HepG2 (cell line): Measurements from ENCODE around the gene SNIP1. TPM values are rescaled to one million over a fixed set of nuclear protein-coding genes. Genes with fewer than 3 reads are reported as not detected.

Experiments used
- ATAC-seq: fragments of 200-7000 bp; cut with Tn5 transposase; 3 replicates; pipeline ENCODE4 v1.9.1; 2020; ENCODE audit warnings: mild to moderate bottlenecking, moderate library complexity
- BruUV-seq: library from RNA; stranded (reverse); fragments of 400-500 nt; replicated peaks from 2 replicates; lab custom pipeline; 2021; lab: Mats Ljungman, UMichigan
- CTCF ChIA-PET: fragments of 300-600 bp; formaldehyde crosslinking; extraction: SDS; loops from one replicate; lab custom pipeline; 2021; ENCODE audit warnings: low total read pairs, inconsistent platforms, low intra/inter-chr PET ratio; lab: Yijun Ruan, JAX
- POLR2A ChIA-PET: fragments of 350-600 bp; sonication (Branson Sonifier 250); formaldehyde crosslinking; loops from one replicate; lab custom pipeline; 2020; ENCODE audit warnings: antibody characterized with exemption, inconsistent platforms; lab: Yijun Ruan, JAX
- DNase-seq: peaks from one replicate; pipeline ENCODE4 v3.0.0-alpha.2; 2015; ENCODE audit warnings: low spot score
- FAIRE-seq: peaks from 3 replicates; lab custom pipeline; 2011; peaks lifted over from hg19 to GRCh38; lab: Jason Lieb, UNC
- H2AFZ ChIP-seq: one replicate; pipeline ENCODE4 v1.6.1; 2011; ENCODE audit warnings: low read length, inconsistent platforms
- H3K27ac ChIP-seq: fragments of 300-600 bp; 3 replicates; pipeline ENCODE4 v1.8.0; 2011; ENCODE audit warnings: mixed run types, mild to moderate bottlenecking, mixed read lengths, low read length, inconsistent platforms; ENCODE audit not compliant: insufficient read depth; ENCODE audit errors: extremely low read length
- H3K27me3 ChIP-seq, 2 experiments: fragments of 200-600 bp in 1 of 2; 2 replicates in 1 of 2; 3 replicates in 1 of 2; pipeline versions ENCODE4 v1.6.0 to v1.8.0; 2011; ENCODE audit warnings: low read length in 2 of 2, mild to moderate bottlenecking in 2 of 2, moderate library complexity in 2 of 2, inconsistent platforms in 1 of 2; ENCODE audit not compliant: insufficient read depth in 2 of 2, control insufficient read depth in 1 of 2
- H3K36me3 ChIP-seq, 2 experiments: fragments of 200-600 bp in 1 of 2; replicated peaks in 1 of 2; 2 replicates in 1 of 2; 3 replicates in 1 of 2; pipeline versions ENCODE4 v1.5.1 to v1.8.0; 2011; ENCODE audit warnings: low read length in 2 of 2, inconsistent platforms in 1 of 2; ENCODE audit not compliant: insufficient read depth in 2 of 2, control insufficient read depth in 1 of 2
- H3K4me1 ChIP-seq: 2 replicates; pipeline ENCODE4 v1.5.1; 2012; ENCODE audit warnings: low read length, inconsistent platforms; ENCODE audit not compliant: insufficient read depth
- H3K4me2 ChIP-seq: 2 replicates; pipeline ENCODE4 v1.6.0; 2011; ENCODE audit warnings: low read depth, low read length, inconsistent platforms
- H3K4me3 ChIP-seq, 3 experiments: fragments of 200-600 bp in 1 of 3; sonication (generic), shearing (Covaris generic) in 1 of 3; replicated peaks in 1 of 3; 2 replicates each; pipeline ENCODE4 v1.5.1; 2011 to 2016; ENCODE audit warnings: low read length in 3 of 3, inconsistent platforms in 2 of 3, low read depth in 2 of 3, mild to moderate bottlenecking in 2 of 3, control low read depth in 1 of 3, mixed read lengths in 1 of 3; ENCODE audit not compliant: insufficient read depth in 1 of 3
- H3K79me2 ChIP-seq: one replicate; pipeline ENCODE4 v1.6.1; 2011; ENCODE audit warnings: low read length, inconsistent platforms; ENCODE audit not compliant: insufficient read depth
- H3K9ac ChIP-seq: 2 replicates; pipeline ENCODE4 v1.6.0; 2011; ENCODE audit warnings: mild to moderate bottlenecking, low read depth, low read length, inconsistent platforms; ENCODE audit not compliant: insufficient read depth
- H3K9me3 ChIP-seq: 2 replicates; pipeline ENCODE4 v1.5.1; 2012; ENCODE audit warnings: mild to moderate bottlenecking, low read length
- H4K20me1 ChIP-seq: 2 replicates; pipeline ENCODE4 v1.6.0; 2011; ENCODE audit warnings: inconsistent platforms, mild to moderate bottlenecking, low read length, moderate library complexity; ENCODE audit not compliant: insufficient read depth
- ARID5B ChIP-seq: IDR thresholded peaks from 2 replicates; pipeline ENCODE4 v1.4.0; 2020; ENCODE audit warnings: mild to moderate bottlenecking, missing genetic modification reagents
- GZF1 ChIP-seq: sonication (generic); formaldehyde crosslinking; IDR thresholded peaks from 2 replicates; pipeline ENCODE4 v1.5.1; 2020; ENCODE audit warnings: mild to moderate bottlenecking, missing genetic modification reagents
- HMG20A ChIP-seq: IDR thresholded peaks from 2 replicates; pipeline ENCODE4 v1.6.1; 2016; ENCODE audit warnings: borderline replicate concordance
- ISX ChIP-seq: sonication (generic); formaldehyde crosslinking; conservative IDR thresholded peaks from 2 replicates; pipeline ENCODE4 v1.5.0; 2020; ENCODE audit warnings: missing genetic modification reagents
- TEF ChIP-seq: sonication (generic); formaldehyde crosslinking; IDR thresholded peaks from 2 replicates; pipeline ENCODE4 v1.5.0; 2020; ENCODE audit warnings: missing genetic modification reagents
- ZBTB49 ChIP-seq: sonication (generic); formaldehyde crosslinking; IDR thresholded peaks from 2 replicates; pipeline ENCODE4 v1.4.0; 2020; ENCODE audit warnings: missing genetic modification reagents, borderline replicate concordance
- ZMYM4 ChIP-seq: sonication (generic); formaldehyde crosslinking; IDR thresholded peaks from 2 replicates; pipeline ENCODE4 v1.8.1; 2023; ENCODE audit warnings: mild to moderate bottlenecking, missing genetic modification reagents
- ZNF451 ChIP-seq: sonication (generic); formaldehyde crosslinking; IDR thresholded peaks from 2 replicates; pipeline ENCODE4 v1.5.0; 2020; ENCODE audit warnings: mild to moderate bottlenecking, missing genetic modification reagents
- WGBS: methylation state at CpG from one replicate; pipeline ENCODE4 v1.1.6; 2017; ENCODE audit warnings: low lambda C conversion rate; 5-methylcytosine and 5-hydroxymethylcytosine counted together
- in situ Hi-C: cut with HindIII; loops from 2 replicates; pipeline ENCODE4 v1.10.0; 2017; ENCODE audit warnings: low pct_unique_long_range_greater_than_20kb; ENCODE audit not compliant: extremely low pct_ligation_motif_present
- intact Hi-C: fragments of 100-400 bp; cut with micrococcal nuclease; formaldehyde crosslinking; loops from one replicate; pipeline ENCODE4 v1.10.0; 2022; ENCODE audit not compliant: unreplicated experiment
- polyA plus RNA-seq, 8 experiments: library from polyadenylated mRNA; depleted of rRNA in 3 of 8; stranded (reverse) in 7 of 8; unstranded in 1 of 8; fragments of >200 nt; fragmentation: Illumina TruSeq in 4 of 8; extraction: Trizol in 4 of 8; gene quantifications; 2 replicates each; pipeline versions ENCODE4 v1.2.1 to v1.2.3, GENCODE V29; 2011 to 2016; ENCODE audit warnings: low read depth in 4 of 8, missing spikeins in 1 of 8, mixed read lengths in 1 of 8; ENCODE audit not compliant: insufficient read depth in 1 of 8
- total RNA-seq, 5 experiments: library from RNA; depleted of rRNA; stranded (reverse); fragments of >200 nt; fragmentation: Illumina TruSeq; extraction: Trizol; gene quantifications; 2 replicates each; pipeline ENCODE4 v1.2.3, GENCODE V29; 2016; ENCODE audit warnings: low read depth in 1 of 5

Gene SNIP1
- total and polyA plus RNA-seq, 2 of the 13 experiments (the other 11 are each of a cell fraction or from before 2014, with no cell fraction given): 5.5 to 11.2 TPM

GRCh38 chr1:37517569-37517968 lies 36.5 kb downstream of the SNIP1 start:
- in situ Hi-C loops: no loop called here
- no peak overlapping the region for H3K4me2 ChIP-seq
- H3K9me3 ChIP-seq: no peaks in the 10 kb centered on the region
- H2AFZ ChIP-seq: no peak overlapping the region
- no TSS peak for BruUV-seq
- intact Hi-C loops: no loop called here
- TF ChIP-seq ZBTB49 (CRISPR knock-in tag) (no peak), ISX (no peak), ARID5B (CRISPR knock-in tag) (no peak), GZF1 (CRISPR knock-in tag) (no peak), ZMYM4 (CRISPR knock-in tag) (no peak), TEF (CRISPR knock-in tag) (no peak), HMG20A (CRISPR knock-in tag) (no peak), ZNF451 (CRISPR knock-in tag) (no peak)
- TF ChIP-seq, all 625 proteins: peak for 0
- ChIA-PET CTCF (no interaction called here), POLR2A (no interaction called here)
- DNase-seq (no peak), FAIRE-seq (no peak), ATAC-seq (no peak)
- Histone ChIP-seq H3K4me3 (no peak overlapping the region), H3K79me2 (peaks cover 12% of the 10 kb centered on the region), H4K20me1 (peaks cover 9% of the 10 kb centered on the region; the same call in 1 of the 2 replicates), H3K27ac (no peak overlapping the region), H3K4me1 (peaks cover 22% of the 10 kb centered on the region), H3K27me3 (no peaks in the 10 kb centered on the region), H3K36me3 (peaks cover 1 to 2% of the 10 kb centered on the region in 2 experiments; a peak in 3 of 5 replicates), H3K9ac (no peak overlapping the region)
- 92% methylated on average over 1 of the region's 1 CpG for WGBS
